Parathyroid adenoma (tissue), 2 donors: ENCODE data around the gene ARHGEF25.

Experiments
- H2AFZ ChIP-seq: fragments of 300-600 bp; sonication (generic); one replicate; pipeline ENCODE4 v1.7.0; 2017; ENCODE audit warnings: antibody characterized with exemption, mild to moderate bottlenecking
- H3K27ac ChIP-seq: fragments of 300-600 bp; sonication (generic); one replicate; pipeline ENCODE4 v1.7.0; 2017
- H3K27me3 ChIP-seq: fragments of 300-600 bp; sonication (generic); one replicate; pipeline ENCODE4 v1.7.0; 2017; ENCODE audit warnings: low read length; ENCODE audit not compliant: control insufficient read depth, insufficient read depth
- H3K36me3 ChIP-seq: fragments of 300-600 bp; sonication (generic); one replicate; pipeline ENCODE4 v1.7.0; 2017; ENCODE audit warnings: low read length; ENCODE audit not compliant: control insufficient read depth, insufficient read depth
- H3K4me1 ChIP-seq: fragments of 300-600 bp; sonication (generic); one replicate; pipeline ENCODE4 v1.7.0; 2017; ENCODE audit warnings: control low read depth
- H3K4me2 ChIP-seq: fragments of 300-600 bp; sonication (generic); one replicate; pipeline ENCODE4 v1.7.0; 2017; ENCODE audit warnings: low read length
- H3K4me3 ChIP-seq: fragments of 300-600 bp; sonication (generic); one replicate; pipeline ENCODE4 v1.7.0; 2017; ENCODE audit warnings: low read depth, low read length
- H3K79me2 ChIP-seq: fragments of 300-600 bp; sonication (generic); one replicate; pipeline ENCODE4 v1.7.0; 2017; ENCODE audit warnings: control low read depth
- H3K9ac ChIP-seq: fragments of 300-600 bp; sonication (generic); one replicate; pipeline ENCODE4 v1.7.0; 2017; ENCODE audit warnings: mild to moderate bottlenecking
- H3K9me3 ChIP-seq: fragments of 300-600 bp; sonication (generic); one replicate; pipeline ENCODE4 v1.7.0; 2017; ENCODE audit warnings: low read length; ENCODE audit not compliant: control insufficient read depth
- CTCF ChIP-seq: fragments of 300-600 bp; sonication (generic); IDR thresholded peaks from one replicate; pipeline ENCODE4 v1.7.0; 2017; ENCODE audit warnings: antibody characterized with exemption, mild to moderate bottlenecking
- donor health status: primary hyperparathyroidism.

The ARHGEF25 gene

GRCh38 chr12:57620936-57621496, 9.8 kb downstream of the ARHGEF25 start:
- Histone ChIP-seq H3K9ac (no peak overlapping the region), H2AFZ (peak overlapping the region; percentile 47), H3K4me2 (peak overlapping the region; percentile 90), H3K4me1 (peaks cover 6% of the 10 kb centered on the region), H3K36me3 (no peaks in the 10 kb centered on the region), H3K79me2 (no peaks in the 10 kb centered on the region), H3K27ac (no peak overlapping the region), H3K4me3 (peak overlapping the region; percentile 45), H3K27me3 (peaks cover 6% of the 10 kb centered on the region), H3K9me3 (no peaks in the 10 kb centered on the region)
- TF ChIP-seq CTCF = no peak

- Histone ChIP-seq H3K9ac (no peak overlapping the region), H3K27me3 (peaks cover 6% of the 10 kb centered on the region)
- peak; percentile 90 for TF ChIP-seq CTCF
These were observed 10.5 kb downstream of the ARHGEF25 start for GRCh38 chr12:57621497-57622292.

GRCh38 chr12:57622293-57623245, 11.3 kb downstream of the ARHGEF25 start:
- H3K4me1 ChIP-seq = no peaks in the 10 kb centered on the region
- no peak overlapping the region for H3K9ac ChIP-seq
- H3K79me2 ChIP-seq = no peaks in the 10 kb centered on the region
- no peaks in the 10 kb centered on the region for H3K9me3 ChIP-seq
- no peaks in the 10 kb centered on the region for H3K36me3 ChIP-seq
- peaks cover 6% of the 10 kb centered on the region for H3K27me3 ChIP-seq
- H3K4me2 ChIP-seq = no peak overlapping the region
- H2AFZ ChIP-seq = no peak overlapping the region
- H3K27ac ChIP-seq = no peak overlapping the region
- no peak overlapping the region for H3K4me3 ChIP-seq
- no peak for TF ChIP-seq CTCF

More at GRCh38 chr12:57621497-57622292, 10.5 kb downstream of the ARHGEF25 start:
- Histone ChIP-seq H3K79me2 (no peaks in the 10 kb centered on the region), H3K36me3 (no peaks in the 10 kb centered on the region), H2AFZ (peak overlapping the region; percentile 42), H3K4me1 (peaks cover 2% of the 10 kb centered on the region), H3K9me3 (no peaks in the 10 kb centered on the region), H3K4me3 (peak overlapping the region; percentile 45), H3K27ac (no peak overlapping the region), H3K4me2 (peak overlapping the region; percentile 90)

- H3K9me3 ChIP-seq = no peaks in the 10 kb centered on the region
- no peaks in the 10 kb centered on the region for H3K36me3 ChIP-seq
- no peak overlapping the region for H3K9ac ChIP-seq
- H3K79me2 ChIP-seq = no peaks in the 10 kb centered on the region
- no peak overlapping the region for H3K4me3 ChIP-seq
- H3K27ac ChIP-seq = no peak overlapping the region
- peaks cover 9% of the 10 kb centered on the region for H3K27me3 ChIP-seq
- H3K4me1 ChIP-seq = no peaks in the 10 kb centered on the region
- no peak overlapping the region for H3K4me2 ChIP-seq
- no peak overlapping the region for H2AFZ ChIP-seq
- no peak for TF ChIP-seq CTCF
These were observed 12.2 kb downstream of the ARHGEF25 start for GRCh38 chr12:57623385-57623784.
